ENCODE measurements around the gene NDUFA13. TPM values are rescaled to one million over a fixed set of nuclear protein-coding genes. Genes with fewer than 3 reads are reported as not detected.

NDUFA13 gene
- total RNA-seq, 2 donors from 2014 or later = 175 to 195 TPM

DNA sequence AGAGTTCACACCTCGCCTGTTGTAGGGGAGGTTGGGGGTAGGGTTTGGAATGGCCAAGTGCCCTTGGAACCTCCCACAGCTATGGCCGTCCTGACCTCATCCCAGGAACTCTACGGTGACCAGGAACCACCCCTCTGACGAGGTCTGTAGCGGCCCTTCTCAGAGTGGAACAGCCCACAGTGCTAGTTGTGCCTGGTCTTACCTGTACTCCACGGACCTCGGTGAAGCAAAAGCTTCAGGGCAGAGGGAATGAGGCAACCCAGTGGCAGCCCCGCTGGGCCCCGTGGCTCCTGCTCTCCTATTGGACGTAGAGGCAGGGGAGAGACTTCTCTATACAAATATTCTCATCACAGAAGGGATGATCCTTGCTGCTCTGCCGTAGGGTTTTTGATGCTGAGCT lies 7.8 kb upstream of the NDUFA13 start:
- H3K27me3 Mint-ChIP-seq = no peaks in the 10 kb centered on the region
- peak overlapping the region; percentile 67 for H3K27ac Mint-ChIP-seq
- no peak overlapping the region for H3K4me3 Mint-ChIP-seq
- peaks cover 3% of the 10 kb centered on the region for H3K4me1 Mint-ChIP-seq
- H3K9me3 ChIP-seq (ENCODE audit: control insufficient read depth, low read length, poor library complexity, severe bottlenecking) = no peaks in the 10 kb centered on the region
- DNase-seq (no peak), ATAC-seq (no peak)
- H3K36me3 Mint-ChIP-seq (ENCODE audit: low read depth) = peaks cover 2% of the 10 kb centered on the region

DNA sequence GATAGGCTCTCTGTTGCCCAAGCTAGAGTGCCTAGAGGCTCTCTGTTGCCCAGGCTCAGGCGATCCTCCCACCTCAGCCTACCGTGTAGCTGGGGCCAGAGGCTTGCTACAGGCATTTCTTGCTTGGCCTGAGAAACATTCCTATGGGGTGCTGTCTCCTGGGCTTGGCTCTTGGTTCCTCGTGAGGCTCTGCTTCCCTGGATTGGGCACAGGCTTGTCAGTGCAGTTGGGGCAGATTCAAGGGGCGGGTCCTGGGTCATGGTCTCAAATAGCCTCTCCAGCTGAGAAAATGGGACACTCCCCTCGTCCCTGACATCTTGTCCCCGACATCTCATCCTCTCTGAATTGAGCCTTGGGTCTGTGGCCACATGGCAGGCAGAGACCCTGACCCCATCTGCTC lies 5.6 kb upstream of the NDUFA13 start:
- peaks cover 3% of the 10 kb centered on the region for H3K4me1 Mint-ChIP-seq
- H3K27ac Mint-ChIP-seq = no peak overlapping the region

DNA sequence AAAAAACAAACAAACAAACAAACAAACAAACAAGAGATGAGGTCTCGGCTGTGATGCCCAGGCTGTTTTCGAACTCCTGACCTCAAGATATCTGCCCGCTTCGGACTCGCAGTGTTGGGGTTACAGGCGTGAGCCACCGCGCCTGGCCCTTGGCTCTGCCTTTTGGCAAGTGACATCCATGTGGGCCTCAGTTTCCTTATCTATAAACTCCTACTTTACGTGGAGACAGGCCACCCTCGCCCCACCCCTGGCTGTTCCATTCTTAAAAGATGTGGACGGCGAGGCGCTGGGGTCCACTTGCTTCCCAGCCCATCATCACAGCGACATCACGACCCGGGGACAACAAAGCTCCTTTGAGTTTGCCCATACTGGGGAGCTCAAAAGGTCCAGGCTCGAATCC lies 2.3 kb upstream of the NDUFA13 start:
- Mint-ChIP-seq H3K27ac (no peak overlapping the region), H3K4me3 (no peak overlapping the region), H3K4me1 (peaks cover 6% of the 10 kb centered on the region), H3K27me3 (no peaks in the 10 kb centered on the region), H3K36me3 (ENCODE audit: low read depth) (no peaks in the 10 kb centered on the region)
- DNase-seq (no peak), ATAC-seq (no peak)
- no peaks in the 10 kb centered on the region for H3K9me3 ChIP-seq (ENCODE audit: control insufficient read depth, low read length, poor library complexity, severe bottlenecking)

More for the DNA sequence above, 5.6 kb upstream of the NDUFA13 start:
- no peaks in the 10 kb centered on the region for H3K36me3 Mint-ChIP-seq (ENCODE audit: low read depth)
- no peaks in the 10 kb centered on the region for H3K27me3 Mint-ChIP-seq
- H3K9me3 ChIP-seq (ENCODE audit: control insufficient read depth, low read length, poor library complexity, severe bottlenecking) = no peaks in the 10 kb centered on the region
- no peak for ATAC-seq
- no peak for DNase-seq
- peak overlapping the region; percentile 63 for H3K4me3 Mint-ChIP-seq

DNA sequence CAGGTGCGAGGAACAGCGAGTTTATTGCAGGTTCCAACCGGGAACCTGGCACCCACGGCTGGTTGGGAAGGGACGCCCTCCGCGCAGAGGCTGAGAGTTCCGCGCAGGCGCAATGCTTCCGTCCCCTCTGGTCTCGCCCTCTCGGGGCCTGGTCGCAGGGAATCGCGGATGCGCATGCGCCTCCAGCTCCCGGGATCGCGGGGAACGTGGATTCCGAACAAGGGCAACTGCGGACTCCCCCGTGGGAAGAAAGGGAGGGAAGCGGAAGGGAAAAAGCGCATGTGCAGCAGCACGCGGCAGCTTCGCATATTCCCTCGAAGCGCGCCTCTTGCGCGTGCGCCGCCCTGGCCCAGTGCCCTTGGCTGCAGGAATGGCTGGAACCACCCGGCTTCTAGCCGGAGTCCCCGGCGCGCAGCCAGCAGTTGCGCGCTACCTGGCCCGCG lies 1.8 kb upstream of the NDUFA13 start:
- peak overlapping the region; percentile 11 for H3K27ac Mint-ChIP-seq
- H3K27me3 Mint-ChIP-seq = no peaks in the 10 kb centered on the region
- H3K4me3 Mint-ChIP-seq = no peak overlapping the region
- H3K4me1 Mint-ChIP-seq = peaks cover 5% of the 10 kb centered on the region
- H3K36me3 Mint-ChIP-seq (ENCODE audit: low read depth) = no peaks in the 10 kb centered on the region
- no peak for DNase-seq
- ATAC-seq = no peak
- H3K9me3 ChIP-seq (ENCODE audit: control insufficient read depth, low read length, poor library complexity, severe bottlenecking) = no peaks in the 10 kb centered on the region

DNA sequence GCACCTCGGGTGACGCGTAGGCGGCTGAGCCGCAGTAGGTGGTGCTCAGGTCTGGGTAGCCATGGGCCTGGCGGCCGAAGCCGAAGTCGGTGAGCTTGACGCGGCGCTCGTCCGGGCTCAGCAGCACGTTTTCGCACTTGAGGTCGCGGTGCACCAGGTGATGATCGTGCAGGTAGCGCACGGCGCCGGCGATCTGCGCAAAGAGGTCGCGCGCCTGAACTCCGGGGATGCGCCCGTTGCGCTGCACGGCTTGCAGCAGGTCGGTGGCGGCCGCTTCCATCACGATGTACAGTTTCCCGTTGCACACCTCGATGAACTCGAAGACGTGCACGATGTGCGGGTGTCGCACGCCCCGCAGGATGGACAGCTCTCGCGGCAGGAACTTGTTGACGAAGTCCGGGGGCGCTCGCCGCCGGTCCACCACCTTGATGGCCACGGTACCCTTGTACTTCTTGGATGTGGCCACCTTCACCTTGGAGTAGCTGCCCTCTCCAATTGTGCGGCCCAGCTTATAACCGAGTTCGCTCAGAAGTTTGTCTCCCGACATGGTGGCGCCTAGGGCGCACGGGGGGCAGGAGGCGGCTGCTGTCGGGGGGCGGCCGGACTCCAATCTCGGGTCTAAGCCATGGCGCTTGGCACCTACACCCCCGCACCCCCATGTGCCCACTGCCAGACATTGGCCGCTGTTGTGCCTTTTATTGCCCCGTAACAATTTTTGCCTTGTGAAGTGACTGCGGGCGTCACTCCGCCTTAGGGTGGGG lies 964 bp upstream of the NDUFA13 start, which contains the start of gene TSSK6:
TSSK6 (minus strand) TSS at position 668 of the 761 bp plus-strand sequence; CDS start at position 547, 121 bp downstream.
- H3K4me1 Mint-ChIP-seq = peaks cover 8% of the 10 kb centered on the region
- H3K27me3 Mint-ChIP-seq = no peaks in the 10 kb centered on the region
- no peak for DNase-seq
- no peaks in the 10 kb centered on the region for H3K36me3 Mint-ChIP-seq (ENCODE audit: low read depth)
- peak within 1 kb of the TSS; percentile 94 for H3K27ac Mint-ChIP-seq
- ATAC-seq = no peak
- H3K9me3 ChIP-seq (ENCODE audit: control insufficient read depth, low read length, poor library complexity, severe bottlenecking) = no peaks in the 10 kb centered on the region
- peak within 1 kb of the TSS; percentile 91 for H3K4me3 Mint-ChIP-seq

DNA sequence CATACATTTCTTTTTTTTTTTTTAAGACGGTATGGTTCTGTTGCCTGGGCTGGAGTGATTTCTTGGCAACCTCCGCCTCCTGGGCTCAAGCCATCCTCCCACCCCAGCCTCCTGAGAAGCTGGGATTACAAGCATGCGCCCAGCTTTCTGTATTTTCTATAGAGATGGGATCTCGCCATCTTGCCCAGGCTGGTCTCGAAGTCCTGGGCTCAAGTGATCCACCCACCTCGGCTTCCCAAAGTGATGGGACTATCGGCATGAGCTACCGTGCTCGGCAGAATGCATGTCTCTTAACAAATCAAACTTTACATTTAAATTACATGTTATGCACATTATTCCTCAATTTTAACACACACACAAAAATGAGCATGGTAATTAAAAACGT lies 1.2 kb downstream of the NDUFA13 start:
- H3K9me3 ChIP-seq (ENCODE audit: control insufficient read depth, low read length, poor library complexity, severe bottlenecking) = no peaks in the 10 kb centered on the region
- Mint-ChIP-seq H3K4me1 (peaks cover 11% of the 10 kb centered on the region), H3K27me3 (no peaks in the 10 kb centered on the region), H3K36me3 (ENCODE audit: low read depth) (no peaks in the 10 kb centered on the region), H3K27ac (peak overlapping the region; percentile 94), H3K4me3 (peak overlapping the region; percentile 55)
- ATAC-seq = no peak
- no peak for DNase-seq

DNA sequence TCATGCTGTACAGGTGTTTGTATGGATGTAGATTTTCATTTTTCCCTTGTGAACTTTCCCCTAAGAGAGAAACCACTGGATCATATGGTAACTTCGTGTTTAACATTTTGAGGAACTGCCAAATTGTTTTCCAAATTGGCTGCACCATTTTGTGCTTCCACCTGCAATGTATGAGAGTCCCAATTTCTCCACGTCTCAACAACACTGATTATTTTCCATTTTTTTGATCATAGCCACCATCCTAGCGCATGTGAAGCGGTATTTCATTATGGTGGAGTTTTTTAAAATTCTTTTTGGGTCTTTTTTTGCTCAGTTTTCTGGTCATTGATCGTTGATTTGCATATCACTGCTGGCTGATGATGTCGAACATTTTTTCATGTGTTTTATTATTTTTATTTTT lies 5.0 kb downstream of the NDUFA13 start:
- no peak overlapping the region for H3K4me3 Mint-ChIP-seq
- peaks cover 10% of the 10 kb centered on the region for H3K4me1 Mint-ChIP-seq
- no peak overlapping the region for H3K27ac Mint-ChIP-seq
- no peaks in the 10 kb centered on the region for H3K36me3 Mint-ChIP-seq (ENCODE audit: low read depth)
- no peaks in the 10 kb centered on the region for H3K27me3 Mint-ChIP-seq
- no peaks in the 10 kb centered on the region for H3K9me3 ChIP-seq (ENCODE audit: control insufficient read depth, low read length, poor library complexity, severe bottlenecking)
- no peak for DNase-seq
- no peak for ATAC-seq

DNA sequence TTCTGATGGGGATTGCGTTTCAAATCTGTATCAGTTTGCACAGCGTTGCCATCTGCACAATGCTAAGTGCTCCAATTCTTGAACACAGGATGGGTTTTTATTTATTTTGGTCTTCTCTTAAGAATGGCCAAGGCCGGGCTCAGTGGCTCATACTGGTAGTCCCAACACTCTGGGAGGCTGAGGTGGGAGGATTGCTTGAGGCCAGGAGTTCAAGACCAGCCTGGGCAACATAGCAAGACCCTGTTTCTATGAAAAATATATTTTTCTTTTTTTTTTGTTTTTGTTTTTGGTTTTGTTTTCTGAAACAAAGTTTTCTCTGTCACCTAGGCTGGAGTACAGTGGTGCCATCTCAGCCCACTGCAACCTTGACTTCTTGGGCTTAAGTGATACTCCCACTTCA lies 7.2 kb downstream of the NDUFA13 start:
- ATAC-seq (no peak), DNase-seq (no peak)
- H3K36me3 Mint-ChIP-seq (ENCODE audit: low read depth) = no peaks in the 10 kb centered on the region
- H3K27me3 Mint-ChIP-seq = no peaks in the 10 kb centered on the region
- H3K9me3 ChIP-seq (ENCODE audit: control insufficient read depth, low read length, poor library complexity, severe bottlenecking) = no peaks in the 10 kb centered on the region
- H3K27ac Mint-ChIP-seq = no peak overlapping the region
- no peak overlapping the region for H3K4me3 Mint-ChIP-seq
- H3K4me1 Mint-ChIP-seq = peaks cover 8% of the 10 kb centered on the region

DNA sequence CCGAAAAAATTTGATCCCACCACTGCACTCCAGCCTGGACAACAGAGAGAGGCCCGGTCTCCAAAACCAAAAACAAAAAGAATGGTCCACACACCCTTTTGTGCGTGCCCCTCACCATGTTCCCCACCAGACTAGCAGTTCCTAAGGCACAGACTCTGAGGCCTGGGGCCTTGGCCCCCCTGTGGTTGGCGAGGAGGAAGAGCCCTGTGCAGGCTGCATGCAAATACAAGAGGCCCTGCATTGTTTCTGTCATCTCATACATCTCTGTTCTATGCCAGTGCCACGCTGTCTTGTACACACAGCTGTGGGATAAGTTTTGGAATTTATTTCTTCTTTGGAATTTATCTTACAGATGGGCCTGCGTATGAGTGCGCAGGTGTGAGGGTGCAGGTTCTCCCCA lies 8.0 kb downstream of the NDUFA13 start:
- H3K36me3 Mint-ChIP-seq (ENCODE audit: low read depth) = no peaks in the 10 kb centered on the region
- ATAC-seq = no peak

DNA sequence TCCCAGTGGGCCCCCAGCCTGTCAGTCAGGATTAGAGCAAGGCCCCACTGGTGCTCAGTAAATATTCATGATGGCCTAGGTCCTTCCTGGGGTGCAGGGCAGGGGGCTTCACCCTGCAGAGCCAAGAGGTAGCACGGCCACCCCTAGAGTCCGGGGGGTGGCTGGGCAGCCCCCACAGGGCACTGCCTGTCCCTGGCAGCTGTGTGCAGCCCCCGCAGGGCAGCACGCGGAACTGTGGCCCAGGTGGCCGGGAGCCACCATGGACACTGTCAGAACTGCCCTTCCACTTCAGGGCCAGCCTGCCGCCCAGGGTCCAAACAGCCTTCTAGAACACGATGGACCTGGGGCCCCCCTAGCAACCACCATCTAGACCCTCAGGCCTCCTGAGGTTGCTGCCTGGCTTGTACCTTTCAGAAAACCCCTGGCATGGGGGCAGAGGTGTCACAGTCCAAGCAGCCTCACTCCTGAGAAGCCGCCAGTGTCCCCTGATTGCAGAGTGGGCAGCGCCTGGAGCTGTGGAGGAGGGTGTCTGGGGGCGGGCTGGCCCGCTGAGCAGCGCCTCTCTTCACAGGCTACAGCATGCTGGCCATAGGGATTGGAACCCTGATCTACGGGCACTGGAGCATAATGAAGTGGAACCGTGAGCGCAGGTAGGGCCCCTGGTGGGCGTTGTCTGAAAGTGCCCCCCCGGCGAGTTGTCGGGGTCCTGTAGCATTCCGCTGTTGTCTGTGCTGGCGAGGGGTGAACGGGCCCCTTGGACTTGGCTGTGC lies 9.8 kb downstream of the NDUFA13 start:
- ATAC-seq (no peak), DNase-seq (no peak)
- H3K36me3 Mint-ChIP-seq (ENCODE audit: low read depth) = no peaks in the 10 kb centered on the region
- no peaks in the 10 kb centered on the region for H3K4me1 Mint-ChIP-seq
- H3K4me3 Mint-ChIP-seq = no peak overlapping the region
- no peaks in the 10 kb centered on the region for H3K27me3 Mint-ChIP-seq
- H3K27ac Mint-ChIP-seq = no peak overlapping the region
- H3K9me3 ChIP-seq (ENCODE audit: control insufficient read depth, low read length, poor library complexity, severe bottlenecking) = no peaks in the 10 kb centered on the region

More for the DNA sequence above, 8.0 kb downstream of the NDUFA13 start:
- Mint-ChIP-seq H3K27me3 (no peaks in the 10 kb centered on the region), H3K4me3 (no peak overlapping the region), H3K4me1 (peaks cover 8% of the 10 kb centered on the region), H3K27ac (peak overlapping the region; percentile 72)
- no peak for DNase-seq
- no peaks in the 10 kb centered on the region for H3K9me3 ChIP-seq (ENCODE audit: control insufficient read depth, low read length, poor library complexity, severe bottlenecking)

DNA sequence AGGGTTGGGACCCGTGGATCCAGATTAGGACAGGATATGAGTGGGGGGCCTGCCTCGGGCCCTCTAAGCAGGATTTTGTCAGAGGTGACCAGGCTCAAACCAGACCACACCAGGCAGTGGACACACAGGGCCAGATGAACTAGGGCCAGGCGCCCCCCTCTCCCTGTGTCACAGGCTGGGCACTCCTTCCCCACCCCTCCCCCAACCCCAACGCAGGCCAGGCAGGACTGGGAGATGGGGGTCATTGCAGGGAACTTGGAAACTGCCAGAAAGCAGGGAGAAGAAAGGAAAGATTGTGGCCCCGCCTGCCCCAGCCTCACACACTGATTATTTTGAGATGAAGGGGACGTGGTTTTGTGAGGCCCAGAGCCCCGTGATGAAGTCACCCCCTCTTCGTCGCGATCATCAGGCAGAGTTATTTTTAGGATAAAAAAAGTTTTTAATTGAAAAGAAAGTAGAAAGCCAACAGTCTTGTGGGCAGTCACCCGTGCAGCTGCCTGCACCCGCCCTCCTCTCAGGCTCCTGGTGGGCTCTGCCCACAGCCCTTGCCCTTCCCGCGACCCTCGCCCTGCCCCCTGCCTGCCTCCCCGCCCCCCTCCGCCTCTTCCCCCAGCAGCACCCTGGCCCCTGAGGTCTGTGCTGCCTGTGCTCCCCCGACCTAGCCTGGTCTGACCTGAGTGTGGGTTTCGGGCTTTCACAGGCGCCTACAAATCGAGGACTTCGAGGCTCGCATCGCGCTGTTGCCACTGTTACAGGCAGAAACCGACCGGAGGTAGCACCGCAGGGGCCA lies 10.8 kb downstream of the NDUFA13 start:
- no peak overlapping the region for H3K27ac Mint-ChIP-seq
- H3K4me3 Mint-ChIP-seq = no peak overlapping the region
- H3K4me1 Mint-ChIP-seq = no peaks in the 10 kb centered on the region
- H3K9me3 ChIP-seq (ENCODE audit: control insufficient read depth, low read length, poor library complexity, severe bottlenecking) = no peaks in the 10 kb centered on the region
- H3K27me3 Mint-ChIP-seq = no peaks in the 10 kb centered on the region
- ATAC-seq (no peak), DNase-seq (no peak)
- H3K36me3 Mint-ChIP-seq (ENCODE audit: low read depth) = no peaks in the 10 kb centered on the region

DNA sequence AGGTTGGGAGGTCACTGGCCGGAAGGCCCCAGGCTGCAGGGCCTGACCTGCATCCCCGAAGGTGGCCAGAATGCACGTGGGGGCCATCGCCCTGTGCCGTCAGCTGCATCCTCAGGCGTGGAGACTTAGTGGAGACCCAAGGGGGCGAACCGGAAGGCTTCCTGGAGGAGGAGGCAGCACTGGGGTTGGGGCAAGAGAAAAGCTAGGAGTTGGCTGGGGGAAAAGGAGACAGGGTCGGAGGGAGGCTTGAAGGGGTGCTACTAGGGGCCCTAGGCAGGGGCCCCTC lies 11.3 kb downstream of the NDUFA13 start:
- Mint-ChIP-seq H3K27me3 (no peaks in the 10 kb centered on the region), H3K36me3 (ENCODE audit: low read depth) (no peaks in the 10 kb centered on the region), H3K27ac (no peak overlapping the region), H3K4me1 (peaks cover 3% of the 10 kb centered on the region), H3K4me3 (no peak overlapping the region)
- no peak for ATAC-seq
- DNase-seq = no peak
- H3K9me3 ChIP-seq (ENCODE audit: control insufficient read depth, low read length, poor library complexity, severe bottlenecking) = no peaks in the 10 kb centered on the region
